SK-N-DZ (cell line): ENCODE results near the gene AQP5.
A peak's percentile ranks its signal among the peaks of the same experiment; 100 is the strongest.

Experiments
- DNase-seq: peaks from one replicate; pipeline ENCODE4 v3.0.0-alpha.2; 2015; ENCODE audit warnings: low spot score

AQP5 gene

DNA sequence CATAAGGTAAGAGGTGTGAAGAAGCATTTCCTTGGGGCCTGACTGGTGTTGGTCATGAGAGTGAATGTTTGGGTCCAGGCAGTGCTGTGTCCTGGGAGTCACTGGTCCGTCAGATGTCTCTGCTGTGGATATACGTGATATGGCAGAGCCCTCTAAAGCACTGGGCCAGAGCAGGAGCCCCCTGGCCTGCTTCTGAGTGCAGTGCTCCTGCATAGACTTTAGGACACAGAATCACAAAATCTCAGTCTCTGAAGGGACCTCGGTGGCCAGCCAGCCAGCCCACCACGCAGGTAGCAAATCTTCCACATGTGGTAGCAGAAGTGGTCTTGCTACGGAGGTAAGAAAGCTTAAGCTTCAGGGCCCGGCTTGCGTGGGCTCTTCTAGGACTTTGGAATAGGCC lies 29.6 kb upstream of the AQP5 start:
- DNase-seq: no peak

DNA sequence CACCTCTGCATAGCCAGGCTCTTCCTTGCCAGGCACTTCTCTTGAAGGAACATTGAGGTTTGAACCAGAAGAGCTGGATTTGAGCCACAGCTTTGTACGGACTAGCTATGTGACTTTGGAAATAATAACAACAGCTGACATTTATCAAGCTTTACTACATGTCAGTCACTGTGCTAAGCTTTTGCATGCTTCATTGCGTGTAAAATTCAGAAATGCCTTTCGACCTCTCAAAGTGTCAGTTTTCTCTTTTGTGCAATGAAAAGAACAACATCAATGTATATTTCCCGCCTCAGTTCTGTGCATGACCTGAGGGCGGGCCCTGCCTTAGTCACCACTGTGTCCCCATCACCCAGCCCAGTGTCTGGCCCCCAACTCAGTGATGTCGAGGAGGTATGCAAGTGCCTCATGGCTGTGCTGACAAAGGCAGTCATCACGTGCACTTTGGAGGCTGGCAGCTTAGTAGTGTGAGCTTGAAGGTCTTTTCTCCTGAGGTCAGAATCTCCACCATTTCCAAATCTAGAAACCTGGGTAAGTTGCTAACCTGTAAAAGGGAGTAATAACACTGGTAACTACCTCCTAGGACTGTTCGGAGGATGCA lies 29.0 kb upstream of the AQP5 start:
- no peak for DNase-seq

GRCh38 chr12:49933796-49934195 lies 27.9 kb upstream of the AQP5 start:
- DNase-seq: no peak

DNA sequence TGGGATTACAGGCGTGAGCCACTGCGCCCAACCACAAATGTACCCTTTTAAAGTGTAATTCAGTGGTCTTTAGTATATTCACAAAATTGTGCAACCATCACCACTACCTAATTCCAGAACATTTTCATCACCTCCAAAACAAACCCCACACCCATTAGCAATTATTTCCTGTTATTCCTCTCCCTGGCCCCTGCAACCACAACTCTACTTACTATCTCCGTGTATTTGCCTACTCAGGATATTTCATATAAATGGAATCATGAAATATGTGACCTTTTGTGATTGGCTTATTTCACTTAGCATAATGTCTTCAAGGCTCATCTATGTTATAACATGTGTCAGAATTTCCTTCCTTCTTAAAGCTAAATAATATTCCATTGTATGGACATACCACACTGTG lies 27.2 kb upstream of the AQP5 start:
- DNase-seq: no peak

GRCh38 chr12:49936925-49937324 lies 24.7 kb upstream of the AQP5 start:
- DNase-seq: no peak

DNA sequence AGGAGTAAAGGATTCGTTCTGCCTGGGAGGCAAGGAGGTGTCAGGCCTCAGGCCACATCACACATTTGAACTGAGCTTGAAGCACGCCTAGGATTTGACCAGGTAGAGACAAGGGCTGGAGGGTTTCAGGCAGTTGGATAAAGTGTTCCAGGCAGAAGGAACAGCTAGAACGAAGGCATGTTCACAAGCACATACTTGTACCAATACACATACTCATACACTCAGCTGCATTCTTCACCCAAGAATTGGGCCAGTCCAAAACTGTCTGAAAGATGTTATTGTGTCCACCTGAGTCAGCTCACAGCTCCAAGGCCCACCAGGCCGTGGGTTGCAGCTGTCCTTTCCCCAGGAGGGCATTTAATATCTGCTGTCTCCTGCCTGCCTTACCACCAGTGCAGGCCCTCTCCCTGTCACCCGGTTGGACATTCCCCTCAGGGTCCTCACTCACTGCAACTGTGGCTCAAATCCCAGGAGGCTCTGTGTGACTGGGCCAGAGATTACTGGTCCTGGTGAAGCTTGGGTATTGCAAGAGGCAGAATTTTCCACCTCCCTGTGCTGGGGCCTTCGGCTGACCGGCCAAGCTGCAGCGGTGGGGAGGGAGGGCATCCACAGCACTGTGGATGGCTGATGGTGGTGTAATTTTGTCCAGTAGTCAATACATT lies 23.9 kb upstream of the AQP5 start:
- DNase-seq: no peak

DNA sequence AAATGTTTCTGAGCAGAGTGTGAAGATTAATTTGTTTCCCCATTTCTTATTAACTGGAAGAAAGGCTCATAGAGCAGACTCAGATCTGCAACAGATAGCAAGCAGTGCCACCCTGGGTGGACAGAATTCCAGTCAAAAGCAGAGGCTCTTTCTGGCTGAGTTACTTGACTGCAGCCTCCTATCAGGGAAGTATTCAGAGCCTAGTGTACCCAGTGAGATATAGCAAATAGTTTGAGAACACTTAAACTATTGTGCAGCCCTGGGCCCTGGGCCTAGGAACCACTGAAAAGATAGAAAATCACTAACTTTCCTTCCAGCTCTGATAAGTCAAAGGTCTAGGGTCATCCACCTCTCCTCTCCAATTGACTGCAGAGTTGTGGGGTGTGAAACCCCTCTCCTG lies 22.4 kb upstream of the AQP5 start:
- DNase-seq: no peak

- no peak for DNase-seq
These were observed 22.0 kb upstream of the AQP5 start for GRCh38 chr12:49939707-49940106.

DNA sequence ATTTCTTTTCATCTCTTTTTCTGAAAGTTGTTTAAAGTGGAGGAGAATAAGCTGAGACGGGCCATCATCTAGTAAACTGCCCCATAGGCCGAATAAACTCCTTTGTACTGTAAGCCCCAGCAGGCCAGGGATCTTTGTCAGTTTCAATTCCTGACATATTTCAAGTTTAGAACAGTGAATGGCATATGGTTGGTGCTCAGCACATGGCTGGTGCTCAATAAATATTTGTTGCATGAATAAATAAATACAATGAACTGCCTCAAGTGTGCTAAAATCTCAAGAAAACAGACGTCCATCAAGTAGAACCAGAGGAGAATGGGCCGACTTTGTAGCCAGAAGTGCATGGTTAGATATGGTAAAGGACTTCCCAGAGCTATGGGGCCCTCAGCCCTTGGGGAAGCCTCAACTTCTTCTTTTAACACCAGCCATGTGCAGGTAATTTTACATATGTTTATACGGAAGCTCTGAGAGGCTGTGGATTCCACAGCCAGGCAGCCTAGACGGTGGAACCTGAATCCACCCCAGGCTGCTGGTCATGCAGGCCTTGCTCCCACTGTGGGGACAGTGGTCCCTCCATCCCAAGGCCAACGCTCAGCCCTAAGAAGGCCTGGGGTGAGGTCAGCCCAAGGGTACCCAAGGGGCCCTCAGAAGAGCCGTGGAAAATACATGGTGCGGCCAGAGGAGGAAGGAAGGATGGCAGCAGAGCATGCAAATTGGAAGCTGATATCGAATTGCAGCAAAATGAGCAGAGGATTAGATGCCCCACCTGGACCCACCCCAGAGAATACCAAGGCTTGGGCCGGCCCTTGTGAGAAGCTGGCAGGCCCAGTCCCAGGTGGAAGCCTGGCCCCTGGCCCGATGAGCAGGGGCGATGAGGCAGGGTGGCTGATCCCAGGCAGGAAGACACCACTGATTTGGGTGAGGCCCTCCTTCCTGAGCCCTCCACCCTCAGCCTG lies 19.8 kb upstream of the AQP5 start:
- no peak for DNase-seq

DNA sequence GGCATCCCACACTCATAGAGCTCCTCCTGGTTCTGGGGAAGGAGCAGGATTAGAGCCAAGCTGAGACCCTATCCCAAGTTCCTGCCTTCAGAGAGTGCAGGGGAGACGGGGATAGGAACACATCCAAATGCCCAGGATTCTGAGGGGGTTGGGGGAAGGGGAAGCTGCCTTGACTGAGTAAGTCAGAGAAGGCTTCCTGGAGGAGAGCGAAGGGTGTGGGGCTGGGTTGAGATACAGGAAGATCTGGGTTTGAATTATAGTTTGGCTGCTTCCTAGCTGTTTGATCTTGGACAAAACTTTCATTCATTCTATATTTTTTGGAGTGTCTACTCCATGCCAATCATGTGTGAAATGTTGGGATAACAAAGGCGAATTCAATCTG lies 19.2 kb upstream of the AQP5 start:
- DNase-seq: no peak

DNA sequence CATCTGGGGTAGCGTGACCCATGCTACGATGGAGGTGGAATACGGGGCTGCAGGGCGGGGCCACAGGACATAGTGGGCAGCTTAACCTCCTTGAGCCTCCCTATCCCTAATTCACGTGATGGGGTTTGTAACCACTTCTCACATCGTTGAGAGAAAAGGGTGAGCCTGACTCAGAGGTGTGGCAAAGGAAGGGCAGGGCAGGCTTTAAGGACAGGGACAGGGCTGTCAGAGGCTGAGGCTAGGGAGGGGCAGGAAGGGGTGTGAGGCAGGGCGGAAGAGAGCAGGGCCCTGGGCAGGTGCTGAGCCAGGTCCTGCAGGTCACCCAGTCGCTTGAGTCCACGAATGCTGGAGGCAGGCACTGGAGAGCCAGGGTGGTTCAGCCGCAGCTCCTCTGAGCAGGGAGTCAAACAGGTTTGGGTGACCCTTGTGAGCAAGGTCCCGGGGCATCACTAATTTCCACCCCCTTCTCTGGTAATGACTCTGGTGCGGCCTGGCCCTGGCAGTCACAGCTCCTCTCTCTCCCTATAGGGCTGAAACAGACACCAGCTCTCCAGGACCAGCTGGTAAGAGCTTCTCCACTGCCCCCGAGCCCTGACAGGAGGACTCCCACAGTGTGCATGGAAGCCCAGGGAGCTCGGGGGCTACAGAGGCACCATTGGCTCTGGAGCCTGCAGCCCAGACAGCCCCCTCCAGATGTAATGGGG lies 18.6 kb upstream of the AQP5 start:
- no peak for DNase-seq

GRCh38 chr12:49943625-49943960 lies 18.1 kb upstream of the AQP5 start:
- no peak for DNase-seq

- no peak for DNase-seq
These were observed 17.6 kb upstream of the AQP5 start for GRCh38 chr12:49944046-49944445.

GRCh38 chr12:49944718-49945117 lies 17.0 kb upstream of the AQP5 start:
- DNase-seq: no peak

GRCh38 chr12:49945394-49946080 lies 16.1 kb upstream of the AQP5 start:
- DNase-seq: peak; percentile 75

GRCh38 chr12:49946086-49946485 lies 15.6 kb upstream of the AQP5 start:
- DNase-seq: no peak

DNA sequence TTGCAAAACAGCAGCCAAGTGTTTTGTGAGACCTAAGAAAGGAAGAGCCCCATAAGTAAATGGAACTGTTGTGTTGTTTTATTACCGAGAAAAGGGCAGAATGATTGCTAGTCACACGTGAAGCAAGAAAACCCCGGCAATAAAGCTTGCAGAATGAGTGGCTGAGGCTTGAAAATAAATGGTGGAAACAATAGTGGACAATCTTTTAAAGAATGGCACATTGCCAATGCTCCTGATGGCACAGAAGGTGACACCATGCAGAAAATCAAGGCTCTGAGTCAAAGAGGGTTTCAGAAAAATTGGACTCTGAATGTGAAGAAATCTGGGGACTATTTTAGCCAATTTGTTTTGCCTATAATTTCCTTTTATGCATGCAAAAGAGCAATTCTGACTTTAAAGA lies 15.2 kb upstream of the AQP5 start:
- DNase-seq: no peak

GRCh38 chr12:49947593-49948226 lies 14.0 kb upstream of the AQP5 start:
- DNase-seq: no peak

DNA sequence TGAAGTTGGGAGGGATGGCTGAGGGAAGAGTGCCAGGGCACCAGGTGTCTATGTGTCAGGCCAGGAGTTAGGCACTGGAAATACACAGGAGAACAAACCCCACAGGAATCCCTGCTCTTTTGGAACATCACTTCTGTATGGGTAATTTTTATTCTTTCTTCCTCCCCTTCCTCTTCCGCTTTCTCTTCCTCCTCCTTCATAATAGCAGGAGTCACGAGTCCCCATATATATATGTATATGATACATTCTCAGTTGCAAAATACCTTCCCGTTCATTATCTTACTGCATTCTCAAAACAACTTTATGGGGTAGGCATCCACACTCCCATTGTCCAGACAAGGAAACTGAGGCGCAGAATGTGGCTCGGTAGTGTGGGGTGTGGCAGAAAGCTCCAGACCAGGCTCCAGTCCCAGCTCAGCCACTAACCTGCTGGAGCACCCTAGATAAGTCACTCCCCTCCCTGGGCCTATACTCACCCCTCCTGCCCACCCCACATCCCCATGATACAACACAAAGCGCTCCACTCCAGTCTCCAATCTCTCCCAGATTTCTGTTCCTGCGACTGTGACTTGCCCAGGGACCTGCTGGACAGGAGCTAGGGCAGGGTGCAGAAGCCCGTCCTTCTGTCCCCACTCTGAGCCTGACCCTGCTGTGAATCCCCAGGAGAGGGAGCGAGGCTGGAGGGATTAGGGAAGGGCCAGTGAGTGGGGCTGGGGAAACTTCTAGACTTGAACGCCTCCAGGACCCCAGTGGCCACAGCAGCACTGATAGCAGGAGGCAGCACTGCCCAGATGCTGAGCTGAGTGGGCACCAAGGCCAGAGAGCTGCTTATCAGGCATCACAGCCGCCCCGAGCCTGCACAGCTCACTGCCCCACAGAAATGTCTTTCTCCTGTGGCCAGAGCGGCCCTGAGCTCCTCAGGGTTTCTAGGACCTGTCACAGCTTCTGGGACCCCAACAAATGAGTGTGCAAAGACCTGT lies 12.5 kb upstream of the AQP5 start:
- no peak for DNase-seq

DNA sequence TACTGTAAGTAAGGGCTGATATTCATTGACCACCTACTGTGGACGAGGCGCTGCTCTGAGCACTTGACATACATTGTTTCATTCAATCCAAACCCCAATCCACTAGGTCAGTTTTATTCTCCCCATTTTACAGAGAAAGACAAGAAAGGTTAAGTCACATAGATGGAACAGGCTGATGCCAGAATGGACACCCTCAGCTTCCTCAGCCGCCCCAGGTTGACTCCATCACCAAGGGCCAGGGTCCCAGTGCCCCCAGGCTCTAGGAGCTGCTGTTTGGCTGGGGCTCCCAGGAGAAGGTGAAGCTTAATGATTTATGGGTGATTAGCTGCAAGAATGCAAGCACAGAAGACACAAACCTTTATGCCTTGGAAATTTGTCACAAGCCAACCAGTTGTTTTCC lies 11.8 kb upstream of the AQP5 start:
- no peak for DNase-seq
